ENCODE measurements around the gene SMARCA2.

GRCh38 chr9:2236850-2237249, 221.7 kb downstream of the SMARCA2 start:
- TF ChIP-seq CTCF (IDR thresholded peaks at IDR 0.05) (no peak), EZH2 (IDR thresholded peaks at IDR 0.05) (no peak)
